GM12878 (cell line): Measurements from ENCODE around the gene PKN3. TPM values are rescaled to one million over a fixed set of nuclear protein-coding genes. Genes with fewer than 3 reads are reported as not detected.

Source experiments
- ATF3 ChIP-seq: IDR thresholded peaks from 2 replicates; pipeline ENCODE4 v1.6.1; 2011; ENCODE audit warnings: low read depth, mild to moderate bottlenecking, low read length, moderate library complexity, borderline replicate concordance; ENCODE audit errors: extremely low read depth
- ATF7 ChIP-seq: fragments of 450-650 bp; IDR thresholded peaks from 2 replicates; pipeline ENCODE4 v1.6.1; 2016; ENCODE audit warnings: low read depth, mild to moderate bottlenecking
- CTCF ChIP-seq, 3 experiments: IDR thresholded peaks in 2 of 3; conservative IDR thresholded peaks in 1 of 3; 2 replicates each; pipeline ENCODE4 v1.5.1; 2011; ENCODE audit warnings: low read depth in 3 of 3, low read length in 3 of 3, mild to moderate bottlenecking in 3 of 3, control low read depth in 2 of 3, moderate library complexity in 2 of 3, inconsistent platforms in 1 of 3, mixed read lengths in 1 of 3; ENCODE audit not compliant: control insufficient read depth in 2 of 3, insufficient read depth in 1 of 3; ENCODE audit errors: extremely low read depth in 1 of 3
- HDAC6 ChIP-seq: fragments of 200-600 bp; sonication (generic); IDR thresholded peaks from one replicate; pipeline ENCODE4 v1.8.0; 2017; ENCODE audit warnings: antibody characterized with exemption; ENCODE audit not compliant: unreplicated experiment
- HDGF ChIP-seq: fragments of 450-650 bp; IDR thresholded peaks from 2 replicates; pipeline ENCODE4 v1.6.1; 2016; ENCODE audit warnings: antibody characterized with exemption
- HSF1 ChIP-seq: fragments of 150-350 bp; IDR thresholded peaks from 2 replicates; pipeline ENCODE4 v1.6.1; 2014; ENCODE audit warnings: mild to moderate bottlenecking, low read depth, low read length
- MEF2A ChIP-seq: IDR thresholded peaks from 2 replicates; pipeline ENCODE4 v1.6.1; 2011; ENCODE audit warnings: low read depth, mild to moderate bottlenecking, low read length, moderate library complexity; ENCODE audit not compliant: insufficient read depth
- MXI1 ChIP-seq: fragments of 150-350 bp; IDR thresholded peaks from 2 replicates; pipeline ENCODE4 v1.6.1; 2011; ENCODE audit warnings: low read depth, mild to moderate bottlenecking, inconsistent platforms, low read length, improper control_type of control experiment
- MYC ChIP-seq: IDR thresholded peaks from 2 replicates; pipeline ENCODE4 v1.6.1; 2011; ENCODE audit warnings: mild to moderate bottlenecking, low read length, moderate library complexity, inconsistent platforms; ENCODE audit not compliant: insufficient read depth, insufficient replicate concordance, insufficient read length, severe bottlenecking
- NR2F1 ChIP-seq: fragments of 450-650 bp; conservative IDR thresholded peaks from 2 replicates; pipeline ENCODE4 v1.6.1; 2017; ENCODE audit warnings: mild to moderate bottlenecking
- POLR2A ChIP-seq: IDR thresholded peaks from 2 replicates; pipeline ENCODE4 v1.6.1; 2011; ENCODE audit warnings: low read depth, mild to moderate bottlenecking, low read length
- POLR2AphosphoS2 ChIP-seq: IDR thresholded peaks from 2 replicates; pipeline ENCODE4 v1.6.1; 2011; ENCODE audit warnings: low read depth, mild to moderate bottlenecking, low read length, improper control_type of control experiment, moderate library complexity
- PRDM15 ChIP-seq: fragments of 450-650 bp; formaldehyde crosslinking; IDR thresholded peaks from 2 replicates; pipeline ENCODE4 v1.4.0; 2020; ENCODE audit warnings: mild to moderate bottlenecking, moderate library complexity
- RELA ChIP-seq: fragments of 450-650 bp; IDR thresholded peaks from 2 replicates; pipeline ENCODE4 v1.8.0; 2014; ENCODE audit warnings: borderline replicate concordance; ENCODE audit not compliant: partially characterized antibody
- SMAD1 ChIP-seq: fragments of 450-650 bp; IDR thresholded peaks from 2 replicates; pipeline ENCODE4 v1.6.1; 2018; ENCODE audit warnings: mild to moderate bottlenecking, low read depth; ENCODE audit not compliant: partially characterized antibody
- SMAD5 ChIP-seq: IDR thresholded peaks from 2 replicates; pipeline ENCODE4 v1.6.1; 2016; ENCODE audit warnings: antibody characterized with exemption, low read depth
- SREBF2 ChIP-seq: IDR thresholded peaks from 2 replicates; pipeline ENCODE4 v1.6.1; 2012; ENCODE audit warnings: mild to moderate bottlenecking, low read length
- SRF ChIP-seq, 2 experiments: IDR thresholded peaks; 2 replicates each; pipeline ENCODE4 v1.6.1; 2011; ENCODE audit warnings: low read depth in 2 of 2, low read length in 2 of 2, mild to moderate bottlenecking in 1 of 2, moderate library complexity in 1 of 2
- STAT3 ChIP-seq: IDR thresholded peaks from 2 replicates; pipeline ENCODE4 v1.6.1; 2011; ENCODE audit warnings: low read depth, low read length, improper control_type of control experiment
- TARDBP ChIP-seq: IDR thresholded peaks from 2 replicates; pipeline ENCODE4 v1.6.1; 2016; ENCODE audit warnings: borderline replicate concordance
- TBL1XR1 ChIP-seq: IDR thresholded peaks from 2 replicates; pipeline ENCODE4 v1.6.1; 2012; ENCODE audit warnings: low read depth, low read length, improper control_type of control experiment
- TCF7 ChIP-seq: IDR thresholded peaks from 2 replicates; pipeline ENCODE4 v1.6.1; 2014; ENCODE audit warnings: antibody characterized with exemption, borderline replicate concordance
- ZNF274 ChIP-seq: IDR thresholded peaks from one replicate; pipeline ENCODE4 v1.8.0; 2011; ENCODE audit not compliant: insufficient read length, insufficient read depth
- ZNF622 ChIP-seq: fragments of 450-650 bp; IDR thresholded peaks from 2 replicates; pipeline ENCODE4 v1.6.1; 2017; ENCODE audit warnings: mild to moderate bottlenecking, inconsistent platforms
- polyA plus RNA-seq, 11 experiments: library from polyadenylated mRNA; depleted of rRNA in 4 of 11; unstranded in 6 of 11; stranded (reverse) in 5 of 11; fragments of >200 nt; fragmentation: Nextera tagmentation in 4 of 11; fragmentation: Illumina TruSeq in 1 of 11; extraction: Ambion mirVana in 4 of 11; extraction: Trizol in 1 of 11; gene quantifications; 1 replicate in 1 of 11; 2 replicates in 10 of 11; pipeline versions ENCODE4 v1.2.1 to v1.2.3, GENCODE V29; 2011 to 2016; ENCODE audit warnings: inconsistent platforms in 2 of 11, missing spikeins in 2 of 11, low read depth in 1 of 11
- total RNA-seq, 4 experiments: library from RNA; depleted of rRNA in 3 of 4; stranded (reverse); fragments of >200 nt in 3 of 4; fragmentation: Illumina TruSeq in 1 of 4; extraction: Trizol in 1 of 4; gene quantifications; 2 replicates each; pipeline versions ENCODE4 v1.2.1 to v1.2.3, GENCODE V29; 2013 to 2021

The PKN3 gene
- total and polyA plus RNA-seq, 10 of the 15 experiments (the other 5 are each of a cell fraction or from before 2014, with no cell fraction given), result 0.35 to 11.0 (median 3.3) TPM

- TF ChIP-seq NR2F1, result no peak; the same call in 1 of the 2 replicates
- TF ChIP-seq TARDBP, result no peak
- TF ChIP-seq POLR2AphosphoS2, result no peak
- no peak for TF ChIP-seq SMAD1
- TF ChIP-seq HDGF, result no peak
- no peak for TF ChIP-seq HSF1
- no peak for TF ChIP-seq RELA
- TF ChIP-seq TBL1XR1, result no peak
- TF ChIP-seq ATF3, result no peak
- no peak for TF ChIP-seq ZNF274
- no peak for TF ChIP-seq HDAC6
- TF ChIP-seq MEF2A, result no peak
- TF ChIP-seq SMAD5, result no peak
- 0 out of 2 replicates have a peak, but pooled peaks have one; percentile 30 for TF ChIP-seq ATF7
- TF ChIP-seq MYC, result no peak
- no peak for TF ChIP-seq CTCF (IDR thresholded peaks at IDR 0.05 in 2 of 3, conservative IDR thresholded peaks at IDR 0.05 in 1 of 3; ENCODE audit: control insufficient read depth in 2 of 3, extremely low read depth in 1 of 3, insufficient read depth in 1 of 3, low read depth in 3 of 3, low read length in 3 of 3)
- no peak for TF ChIP-seq ZNF622
- TF ChIP-seq TCF7, result no peak
- TF ChIP-seq POLR2A, result peak; percentile 64
- no peak for TF ChIP-seq SREBF2
- TF ChIP-seq MXI1, result 0 out of 2 replicates have a peak, but pooled peaks have one; percentile 11
- TF ChIP-seq SRF (IDR thresholded peaks at IDR 0.05; ENCODE audit: low read depth in 2 of 2, low read length in 2 of 2), result no peak
- no peak for TF ChIP-seq PRDM15 (CRISPR knock-in tag)
- no peak for TF ChIP-seq STAT3
Measured at GRCh38 chr9:128685636-128686489, 16.4 kb upstream of the PKN3 start (continued).
